ENCODE measurements around the gene HDAC9. TPM values are rescaled to one million over a fixed set of nuclear protein-coding genes. Genes with fewer than 3 reads are reported as not detected.

The HDAC9 gene
- total RNA-seq, 2 donors from 2014 or later: 8.3 to 31.9 TPM

DNA sequence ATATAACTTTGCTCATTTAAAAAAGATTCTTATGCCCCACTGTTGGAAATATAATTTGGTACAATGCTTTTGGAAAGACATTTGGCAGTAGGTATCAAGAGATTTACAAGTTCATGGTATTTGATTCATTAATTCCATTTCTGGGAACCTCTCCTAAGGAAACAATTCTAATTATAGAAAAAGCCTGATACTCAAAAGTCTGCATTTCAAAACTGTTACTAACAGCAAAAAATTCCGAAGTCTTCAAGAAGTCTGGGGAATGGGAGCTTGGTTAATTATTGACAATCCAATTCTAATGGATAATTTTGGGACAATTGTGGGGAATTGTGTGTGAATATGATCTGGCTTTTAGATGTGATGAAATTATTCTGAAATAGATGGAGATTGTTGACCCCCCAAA lies 59.6 kb downstream of the HDAC9 start:
- no peaks in the 10 kb centered on the region for H3K9me3 ChIP-seq
- TF ChIP-seq POLR2AphosphoS5 (IDR thresholded peaks at IDR 0.05): no peak
- no peak for TF ChIP-seq POLR2A (IDR thresholded peaks at IDR 0.05)
- intact Hi-C loops (cut with DNase I): no loop called here
- no peak overlapping the region for H3K27ac ChIP-seq
- no peaks in the 10 kb centered on the region for H3K4me1 ChIP-seq (replicated peaks)
- no peak for DNase-seq (ENCODE audit: low spot score)
- no peaks in the 10 kb centered on the region for H3K36me3 ChIP-seq
- no peak overlapping the region for H3K4me3 ChIP-seq
- WGBS: 49% methylated on average over 1 of the region's 1 CpG
- H3K27me3 ChIP-seq (replicated peaks; ENCODE audit: insufficient read depth): no peaks in the 10 kb centered on the region

DNA sequence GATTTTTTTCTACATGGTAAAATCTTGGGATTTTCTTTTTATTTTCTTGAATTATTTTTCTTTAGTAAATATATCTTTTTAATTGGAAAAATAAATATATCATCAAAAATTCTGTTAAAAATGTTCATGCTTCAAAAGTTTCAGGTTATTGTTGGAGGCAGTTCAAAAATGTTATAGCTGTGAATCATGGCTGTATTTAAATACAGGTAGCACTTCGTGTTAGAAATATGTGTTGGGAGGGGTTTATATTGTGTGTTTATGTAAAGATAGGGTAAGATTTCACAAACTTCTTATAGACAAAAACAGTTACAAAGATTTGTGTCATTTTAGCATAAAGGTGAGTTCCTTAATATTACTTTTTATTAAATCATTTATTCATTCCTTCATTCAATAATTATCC lies 60.4 kb downstream of the HDAC9 start:
- 74% methylated on average over 1 of the region's 1 CpG for WGBS
- Histone ChIP-seq H3K36me3 (no peaks in the 10 kb centered on the region), H3K9me3 (no peaks in the 10 kb centered on the region), H3K4me3 (no peak overlapping the region), H3K4me1 (replicated peaks) (no peaks in the 10 kb centered on the region), H3K27ac (no peak overlapping the region), H3K27me3 (replicated peaks; ENCODE audit: insufficient read depth) (no peaks in the 10 kb centered on the region)
- TF ChIP-seq POLR2AphosphoS5 (IDR thresholded peaks at IDR 0.05) (no peak), POLR2A (IDR thresholded peaks at IDR 0.05) (no peak), CTCF (IDR thresholded peaks at IDR 0.05) (no peak)
- intact Hi-C loops (cut with DNase I): no loop called here
- DNase-seq (ENCODE audit: low spot score): no peak

DNA sequence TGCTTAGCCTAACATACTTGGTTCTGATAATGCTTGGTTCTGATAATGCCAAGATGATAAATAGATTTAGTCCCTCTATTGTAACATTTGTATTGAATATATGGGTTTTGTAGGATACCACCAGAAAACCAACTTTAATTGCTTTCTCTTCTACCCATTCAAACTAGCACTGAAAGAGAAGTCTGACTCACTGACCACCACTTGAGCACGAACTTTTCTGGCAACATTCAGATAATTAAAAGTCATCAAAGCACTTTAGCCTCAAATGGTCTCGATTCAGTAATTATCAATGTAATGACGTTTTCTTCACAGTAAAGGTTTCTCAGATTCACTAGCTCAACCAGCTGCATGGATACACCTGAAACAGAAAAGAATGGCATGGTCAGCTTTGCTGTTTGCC lies 63.0 kb downstream of the HDAC9 start:
- Histone ChIP-seq H3K27ac (no peak overlapping the region), H3K4me3 (no peak overlapping the region), H3K4me1 (replicated peaks) (no peaks in the 10 kb centered on the region), H3K27me3 (replicated peaks; ENCODE audit: insufficient read depth) (no peaks in the 10 kb centered on the region), H3K36me3 (no peaks in the 10 kb centered on the region), H3K9me3 (no peaks in the 10 kb centered on the region)
- TF ChIP-seq POLR2A (IDR thresholded peaks at IDR 0.05) (no peak), CTCF (IDR thresholded peaks at IDR 0.05) (no peak), POLR2AphosphoS5 (IDR thresholded peaks at IDR 0.05) (no peak)
- 90% methylated on average over 3 of the region's 3 CpGs for WGBS
- intact Hi-C loops (cut with DNase I): no loop called here
- DNase-seq (ENCODE audit: low spot score): no peak

DNA sequence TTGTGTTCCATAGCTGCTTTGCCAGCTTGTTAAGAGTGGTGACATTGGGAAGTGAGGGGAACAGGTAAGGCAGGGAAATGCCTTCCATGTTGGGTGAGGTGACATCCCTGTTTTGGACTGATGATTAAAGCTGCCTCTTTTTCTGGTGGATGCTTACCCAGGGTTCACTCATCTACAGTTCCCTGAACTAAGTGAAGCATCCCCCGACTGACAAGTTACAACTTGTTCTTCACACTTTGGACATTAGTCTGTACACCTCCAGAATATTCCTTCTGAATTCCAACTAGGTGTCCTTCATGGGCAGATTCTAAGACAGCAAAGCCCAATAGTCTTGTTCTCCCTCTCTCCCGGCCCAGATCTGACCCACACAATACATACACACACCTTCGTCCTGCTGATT lies 63.4 kb downstream of the HDAC9 start:
- Histone ChIP-seq H3K9me3 (no peaks in the 10 kb centered on the region), H3K27me3 (replicated peaks; ENCODE audit: insufficient read depth) (no peaks in the 10 kb centered on the region), H3K4me3 (no peak overlapping the region), H3K4me1 (replicated peaks) (no peaks in the 10 kb centered on the region), H3K27ac (no peak overlapping the region), H3K36me3 (no peaks in the 10 kb centered on the region)
- intact Hi-C loops (cut with DNase I): no loop called here
- DNase-seq (ENCODE audit: low spot score): no peak
- WGBS: 98% methylated on average over 3 of the region's 3 CpGs
- TF ChIP-seq POLR2AphosphoS5 (IDR thresholded peaks at IDR 0.05) (no peak), CTCF (IDR thresholded peaks at IDR 0.05) (no peak), POLR2A (IDR thresholded peaks at IDR 0.05) (no peak)

GRCh38 chr7:18559756-18560155 lies 64.2 kb downstream of the HDAC9 start:
- no peak for TF ChIP-seq POLR2A (IDR thresholded peaks at IDR 0.05)
- no peak for TF ChIP-seq POLR2AphosphoS5 (IDR thresholded peaks at IDR 0.05)
- no peak for TF ChIP-seq CTCF (IDR thresholded peaks at IDR 0.05)
- Histone ChIP-seq H3K27me3 (replicated peaks; ENCODE audit: insufficient read depth) (no peaks in the 10 kb centered on the region), H3K4me3 (no peak overlapping the region), H3K9me3 (no peaks in the 10 kb centered on the region), H3K36me3 (no peaks in the 10 kb centered on the region), H3K4me1 (replicated peaks) (no peaks in the 10 kb centered on the region), H3K27ac (no peak overlapping the region)
- intact Hi-C loops (cut with DNase I): no loop called here
- no peak for DNase-seq (ENCODE audit: low spot score)

Measured in prostate gland (tissue), 2 donors.